HG03378 (cell line): ENCODE results near the gene ACER3.
"Not testable (repeated sequence)": the region's sequence is repeated elsewhere in the genome, so short reads cannot be mapped to it uniquely, and the experiment has no call there.

ENCODE experiments used
- ATAC-seq: cut with Tn5 transposase; IDR thresholded peaks from one replicate; pipeline ENCODE4 v1.9.1; 2021; ENCODE audit warnings: mild to moderate bottlenecking, moderate library complexity; ENCODE audit not compliant: unreplicated experiment

The ACER3 gene

DNA sequence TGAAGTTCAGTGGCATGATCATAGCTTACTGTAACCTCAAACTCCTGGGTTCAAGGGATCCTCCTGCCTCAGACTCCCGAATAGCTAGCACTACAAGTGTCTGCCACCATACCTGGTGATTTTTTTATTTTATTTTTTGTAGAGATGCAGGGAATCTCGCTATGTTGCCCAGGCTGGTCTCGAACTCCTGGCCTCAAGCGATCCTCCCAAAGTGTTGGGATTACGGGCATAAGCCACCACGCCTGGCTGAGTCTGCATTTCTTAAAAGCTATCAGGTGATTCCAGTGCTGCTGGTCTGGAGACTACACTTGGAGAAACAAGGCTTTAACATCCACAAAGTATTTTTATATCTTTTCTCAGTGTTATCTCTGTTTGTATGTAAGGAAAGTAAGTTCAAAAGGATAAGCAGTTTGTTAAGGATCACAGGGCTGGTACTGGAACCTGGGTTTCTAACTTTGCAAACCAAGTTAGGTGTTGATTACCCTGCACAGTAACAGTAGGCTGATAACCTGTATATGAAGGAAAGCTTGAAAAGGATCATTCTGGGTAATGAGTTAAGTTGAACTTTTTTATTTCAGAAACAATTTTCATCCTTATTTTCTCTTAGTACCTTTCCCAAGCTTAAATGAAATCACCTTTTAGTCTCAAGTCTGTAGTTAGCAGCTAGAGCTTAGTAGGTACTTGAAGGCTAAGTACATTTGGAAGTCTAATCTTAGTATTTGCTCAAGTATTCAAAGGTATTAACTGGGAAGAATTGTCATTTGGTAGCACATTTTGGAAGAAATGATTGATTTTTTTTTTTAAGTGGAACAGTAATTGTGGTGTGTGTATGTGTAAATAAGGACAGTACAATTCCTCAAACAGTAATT is 12.5 kb downstream of the ACER3 start:
- ATAC-seq: no peak

DNA sequence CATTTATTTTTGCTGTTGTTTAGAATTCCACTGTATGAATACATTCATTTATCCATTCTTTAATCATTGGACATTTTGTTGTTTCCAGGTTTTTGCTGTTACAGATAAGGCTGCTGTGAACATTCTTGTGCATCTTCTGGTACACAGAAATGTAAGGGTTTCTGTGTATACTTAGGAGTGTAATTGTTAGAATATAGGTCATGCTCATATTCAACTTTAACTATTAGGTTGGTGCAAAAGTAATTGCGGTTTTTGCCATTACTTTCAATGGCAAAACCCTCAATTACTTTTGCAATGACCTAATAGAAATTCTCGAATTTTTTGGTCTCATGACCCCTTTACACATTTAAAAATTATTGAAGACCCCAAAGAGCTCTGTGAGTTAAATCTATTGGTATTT is 17.3 kb downstream of the ACER3 start:
- ATAC-seq: no peak

DNA sequence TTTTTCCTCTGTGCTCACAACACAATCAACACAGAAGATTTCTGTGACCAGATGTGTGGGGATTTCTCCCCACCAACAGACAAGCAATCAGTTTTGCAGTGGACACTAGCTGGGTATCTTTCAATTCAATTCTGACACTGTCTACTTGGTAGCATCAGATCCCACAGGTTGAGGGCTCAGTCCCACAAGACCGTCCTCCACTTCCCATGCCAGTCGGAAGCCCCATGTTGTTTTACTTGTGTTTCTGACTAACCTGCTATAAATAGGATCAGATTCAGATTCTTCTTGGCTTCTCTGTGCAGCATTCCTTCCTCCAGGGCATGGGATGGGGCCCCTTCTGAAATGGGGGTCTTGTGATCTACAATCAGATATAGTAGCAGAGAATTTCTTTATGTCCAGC is 19.6 kb downstream of the ACER3 start:
- ATAC-seq: no peak

DNA sequence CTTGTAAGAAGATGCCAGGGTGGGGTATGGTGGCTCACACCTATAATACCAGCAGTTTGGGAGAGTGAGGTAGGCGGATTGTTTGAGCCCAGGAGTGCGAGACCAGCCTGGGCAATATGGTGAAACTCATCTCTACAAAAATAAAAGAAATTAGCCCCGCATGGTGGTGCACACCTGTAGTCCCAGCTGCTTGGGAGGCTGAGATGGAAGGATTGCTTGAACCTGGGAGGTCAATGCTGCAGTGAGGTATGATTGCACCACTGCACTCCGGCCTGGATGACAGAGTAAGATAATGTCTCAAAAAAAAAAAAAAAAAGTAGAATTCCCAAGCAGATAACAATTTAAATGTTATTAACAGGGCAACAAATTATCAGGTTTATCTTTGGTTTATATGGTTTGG is 20.2 kb downstream of the ACER3 start:
- no peak for ATAC-seq

DNA sequence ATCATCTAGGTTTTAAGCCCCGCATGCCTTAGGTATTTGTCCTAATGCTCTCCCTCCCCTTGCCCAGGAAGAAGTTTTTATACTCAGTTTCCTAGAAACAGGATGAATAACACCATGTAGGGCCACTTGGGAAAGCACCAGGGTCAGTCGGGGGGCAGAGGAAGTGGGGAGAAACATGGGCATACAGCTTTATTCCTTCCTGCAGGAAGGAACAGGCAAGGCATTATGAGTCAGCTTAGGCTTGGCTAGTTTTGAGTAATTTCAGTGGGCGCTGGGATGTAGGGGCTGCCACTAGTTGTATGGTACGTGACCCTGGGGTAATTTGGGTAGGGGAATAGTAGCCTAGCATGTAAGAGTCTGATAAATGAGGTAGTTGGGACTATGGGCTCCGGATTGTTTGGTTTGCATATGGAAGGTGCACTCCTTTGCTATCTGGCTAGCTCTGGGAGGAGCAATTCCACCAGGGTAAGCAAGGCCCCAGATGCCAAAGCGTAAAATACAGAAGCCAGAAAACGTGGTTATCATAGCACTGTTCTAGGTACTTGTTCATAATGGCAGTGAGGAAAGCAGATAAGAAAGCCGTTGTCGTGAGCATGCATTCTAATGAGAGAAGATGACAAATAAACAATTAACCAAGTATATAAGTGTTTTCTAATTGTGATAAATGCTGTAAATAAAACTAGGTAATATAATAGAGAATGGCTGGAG is 24.8 kb downstream of the ACER3 start:
- ATAC-seq: no peak

DNA sequence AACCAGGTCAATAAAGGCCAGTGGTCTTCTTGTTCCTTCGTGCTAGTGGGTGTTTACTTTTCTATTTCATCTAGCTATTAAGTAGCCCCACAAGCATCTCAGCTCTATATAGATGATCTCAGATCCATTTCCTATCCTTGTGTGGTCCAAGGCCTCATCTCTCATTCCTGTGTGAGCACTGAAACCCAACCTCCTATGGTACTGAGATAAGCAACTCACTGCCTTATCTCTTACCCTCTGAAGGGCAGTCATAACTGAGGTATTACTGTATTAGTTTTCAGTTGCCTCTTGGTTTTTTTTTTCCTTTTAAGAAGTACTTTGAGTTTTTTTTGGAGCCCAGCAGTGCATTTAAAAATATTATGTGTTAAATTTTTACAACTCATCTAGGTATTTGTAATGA is 28.3 kb downstream of the ACER3 start:
- ATAC-seq: no peak

DNA sequence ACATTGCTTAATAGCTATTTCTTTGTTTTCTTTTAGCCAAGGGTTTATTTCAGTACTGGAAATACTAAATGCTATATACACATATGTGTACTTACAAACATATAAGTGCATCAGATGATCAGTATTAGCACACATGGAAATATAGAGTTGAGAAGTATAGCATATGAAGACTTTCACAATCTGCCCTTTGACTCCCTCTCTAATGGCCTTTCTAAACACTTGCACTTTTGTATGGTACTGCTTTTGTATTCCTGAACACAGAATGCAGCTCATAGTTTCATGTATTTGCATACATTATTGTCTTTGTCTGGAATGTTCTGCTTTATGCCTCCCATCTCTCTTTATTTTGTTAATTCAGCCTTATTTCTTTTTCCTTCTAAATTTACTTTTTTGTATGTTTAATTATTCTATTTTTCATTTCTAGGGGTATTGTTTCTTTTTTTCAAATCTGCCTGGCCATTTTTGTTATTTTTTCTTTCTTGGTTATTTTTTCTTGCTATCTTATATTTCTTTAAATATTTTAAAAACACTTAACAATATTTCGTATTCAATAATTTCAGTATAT is 28.8 kb downstream of the ACER3 start:
- ATAC-seq: no peak

DNA sequence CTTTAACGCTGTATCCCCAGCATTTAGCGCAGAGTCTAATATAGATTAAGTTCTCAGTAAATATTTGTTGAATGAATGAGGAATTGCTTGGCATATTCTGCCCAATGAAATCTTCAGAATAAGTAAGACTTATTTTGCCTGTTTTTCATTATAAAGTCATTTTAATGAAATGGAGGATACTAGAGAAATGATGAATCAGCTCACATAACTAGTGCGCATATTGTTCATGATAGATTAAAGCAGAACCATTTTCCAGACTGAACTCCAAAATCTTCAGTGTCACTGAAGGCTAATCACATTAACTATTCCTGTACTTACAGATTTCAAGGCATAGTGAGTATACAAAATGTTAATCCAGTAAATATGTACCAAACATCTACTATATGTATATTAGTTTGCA is 29.6 kb downstream of the ACER3 start:
- no peak for ATAC-seq

DNA sequence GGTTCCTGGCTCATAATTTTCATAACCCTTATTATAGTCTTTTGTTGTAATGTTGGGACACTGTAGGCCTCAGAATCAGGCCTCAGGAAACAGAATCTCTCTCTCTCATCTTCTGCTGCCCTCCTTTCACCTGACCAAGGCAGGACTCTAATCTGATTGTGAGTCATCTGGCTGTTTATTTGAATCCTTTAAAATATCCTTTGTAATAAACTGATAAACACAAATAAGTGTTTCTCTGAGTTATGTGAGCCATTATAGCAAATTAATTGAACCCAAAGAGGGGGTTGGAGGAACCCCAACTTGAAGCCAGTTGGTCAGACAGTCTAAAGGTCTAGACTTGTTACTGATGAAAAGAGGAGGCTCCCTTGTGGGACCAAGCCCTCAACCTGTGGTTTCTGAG is 30.6 kb downstream of the ACER3 start:
- no peak for ATAC-seq

DNA sequence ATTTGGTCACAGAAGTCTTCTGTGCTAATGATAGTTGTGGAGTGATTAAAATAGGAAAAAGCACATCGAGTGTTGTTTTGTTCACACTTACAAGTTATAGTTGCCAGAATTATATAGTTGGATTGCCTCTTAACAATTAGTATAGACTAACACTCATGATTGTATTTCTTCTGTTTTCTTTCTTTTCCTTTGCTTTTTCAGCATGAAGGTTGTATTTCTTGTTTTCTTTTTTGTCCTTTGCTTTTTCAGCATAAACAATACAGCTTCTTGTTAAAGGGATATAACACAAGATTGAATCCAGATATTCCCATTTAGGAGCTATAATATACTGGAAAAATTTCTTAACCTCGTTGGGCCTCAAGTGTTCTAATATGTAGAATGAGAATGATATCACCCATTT is 31.1 kb downstream of the ACER3 start:
- no peak for ATAC-seq

DNA sequence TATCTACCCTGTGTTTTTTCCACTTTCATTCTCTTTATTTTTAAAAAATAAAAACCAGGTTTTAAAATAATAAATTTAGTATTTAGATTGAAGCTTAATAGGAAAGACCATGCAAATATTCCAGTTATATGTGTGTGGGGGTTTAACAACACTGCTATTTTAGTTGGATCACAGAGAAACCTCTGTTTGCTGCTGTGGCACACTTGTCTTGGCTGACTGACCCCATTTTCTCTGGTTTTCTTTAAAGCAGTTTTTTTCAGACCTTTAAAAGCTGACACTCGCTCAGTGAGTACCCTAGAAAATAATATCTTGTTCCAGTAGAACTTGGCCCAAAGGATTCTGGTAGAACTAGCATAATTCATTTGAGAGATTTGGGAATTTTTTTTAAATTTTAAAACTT is 31.6 kb downstream of the ACER3 start:
- no peak for ATAC-seq

DNA sequence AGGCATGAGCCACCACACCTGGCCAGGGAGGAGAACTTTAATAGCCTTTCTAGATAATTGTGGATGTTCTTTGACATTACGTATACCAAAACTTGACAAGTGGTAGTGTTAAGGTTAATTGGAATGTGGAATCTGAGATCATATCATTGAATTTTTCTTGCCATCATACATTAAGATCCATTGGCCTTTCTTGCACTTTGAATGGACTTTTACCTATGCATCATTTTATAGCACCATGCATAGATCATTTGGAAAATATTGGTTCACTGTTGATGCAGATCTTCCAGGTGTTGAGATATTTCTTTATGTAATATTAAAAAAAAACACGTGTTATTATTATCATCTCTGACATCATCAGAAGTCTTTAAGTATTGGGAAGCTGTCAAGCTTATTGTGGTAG is 36.5 kb downstream of the ACER3 start:
- no peak for ATAC-seq

DNA sequence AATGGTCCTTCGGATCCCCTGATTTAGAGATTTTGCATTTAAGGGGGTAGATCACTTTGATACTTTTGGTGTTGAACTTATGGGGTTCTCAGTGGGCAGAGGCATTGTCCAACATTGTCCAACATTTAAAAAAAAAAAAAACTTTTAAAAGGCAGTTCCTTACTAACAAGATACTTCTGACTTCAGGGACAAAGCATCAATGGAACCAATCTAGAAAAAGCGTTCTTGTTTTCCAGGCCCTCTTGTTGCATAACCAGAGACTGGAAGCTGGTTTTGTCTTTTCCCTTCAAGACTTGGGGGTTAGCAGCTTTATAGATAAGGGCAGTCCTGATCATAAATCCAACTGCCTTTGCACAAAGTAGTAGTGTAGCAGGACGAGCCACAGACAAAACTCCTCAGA is 40.4 kb downstream of the ACER3 start:
- no peak for ATAC-seq

DNA sequence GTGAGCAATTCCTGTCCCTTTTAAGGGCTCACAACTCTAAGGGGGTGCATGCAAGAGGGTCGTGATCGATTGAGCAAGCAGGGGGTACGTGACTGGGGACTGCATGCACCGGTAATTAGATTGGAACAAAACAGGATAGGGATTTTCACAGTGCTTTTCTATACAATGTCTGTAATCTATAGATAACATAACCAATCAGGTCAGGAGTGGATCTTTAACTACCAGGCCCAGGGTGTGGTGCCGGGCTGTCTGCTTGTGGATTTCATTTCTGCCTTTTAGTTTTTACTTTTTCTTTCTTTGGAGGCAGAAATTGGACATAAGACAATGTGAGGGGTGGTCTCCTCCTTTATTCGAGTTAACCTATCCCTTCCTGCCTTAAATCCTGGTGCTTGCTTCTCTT is 40.9 kb downstream of the ACER3 start:
- ATAC-seq: not testable (repeated sequence)

DNA sequence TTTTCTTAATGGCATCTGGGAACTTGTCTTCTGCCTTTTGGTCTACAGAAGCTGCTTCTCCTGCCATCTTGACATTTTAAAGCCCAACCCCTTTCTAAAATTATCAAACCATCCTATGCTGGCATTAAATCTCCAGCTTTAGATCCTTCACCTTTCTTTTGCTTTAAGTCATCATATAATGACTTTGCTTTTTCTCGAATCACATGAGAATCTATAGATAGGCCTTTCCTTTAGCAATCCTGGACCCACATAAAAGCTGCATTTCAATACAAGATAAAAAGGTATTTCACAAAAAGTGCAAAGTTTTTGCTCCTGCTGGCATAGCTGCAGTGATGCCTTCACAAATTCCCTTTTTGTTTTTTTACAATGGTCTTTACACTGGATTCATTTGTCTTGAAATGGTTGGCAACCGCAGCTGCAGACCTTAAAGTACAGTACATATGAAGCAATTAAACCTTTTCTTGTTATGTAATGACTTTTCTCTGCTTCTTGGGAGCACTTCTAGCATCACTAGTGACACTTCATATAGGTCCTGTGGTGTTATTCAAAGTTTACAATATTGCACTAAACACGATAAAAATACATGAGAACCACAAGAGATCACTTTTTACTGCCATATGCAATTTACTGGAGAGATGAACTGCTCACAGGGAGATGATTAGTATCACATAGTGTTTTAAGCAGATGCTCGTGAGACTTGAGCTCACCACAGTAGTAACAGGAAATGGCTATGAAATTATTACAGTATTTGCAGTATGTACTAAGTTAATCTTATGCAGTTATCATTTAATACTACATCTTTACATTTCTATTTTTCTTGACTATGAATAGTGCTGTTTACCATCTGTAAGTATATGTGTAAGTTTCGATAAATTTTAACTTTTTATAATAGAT is 41.6 kb downstream of the ACER3 start:
- no peak for ATAC-seq

DNA sequence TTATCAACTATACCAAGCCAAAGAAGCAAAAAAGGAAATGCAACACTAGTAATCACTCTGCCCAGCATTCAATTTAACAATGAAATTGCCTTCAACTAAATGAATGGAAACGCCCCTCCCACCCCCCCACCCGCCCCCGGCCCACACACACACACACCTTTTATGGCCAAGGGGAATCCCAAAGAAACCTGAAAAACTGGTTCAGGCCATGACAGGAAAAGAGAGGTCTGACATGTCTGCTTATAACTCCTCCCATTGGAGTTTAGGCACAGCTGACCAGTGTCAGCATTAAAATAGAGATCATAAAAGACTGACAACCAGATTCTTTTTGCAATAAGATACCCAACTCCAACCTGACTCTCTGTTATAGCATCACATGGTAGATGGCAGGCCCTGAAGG is 42.6 kb downstream of the ACER3 start:
- ATAC-seq: no peak

DNA sequence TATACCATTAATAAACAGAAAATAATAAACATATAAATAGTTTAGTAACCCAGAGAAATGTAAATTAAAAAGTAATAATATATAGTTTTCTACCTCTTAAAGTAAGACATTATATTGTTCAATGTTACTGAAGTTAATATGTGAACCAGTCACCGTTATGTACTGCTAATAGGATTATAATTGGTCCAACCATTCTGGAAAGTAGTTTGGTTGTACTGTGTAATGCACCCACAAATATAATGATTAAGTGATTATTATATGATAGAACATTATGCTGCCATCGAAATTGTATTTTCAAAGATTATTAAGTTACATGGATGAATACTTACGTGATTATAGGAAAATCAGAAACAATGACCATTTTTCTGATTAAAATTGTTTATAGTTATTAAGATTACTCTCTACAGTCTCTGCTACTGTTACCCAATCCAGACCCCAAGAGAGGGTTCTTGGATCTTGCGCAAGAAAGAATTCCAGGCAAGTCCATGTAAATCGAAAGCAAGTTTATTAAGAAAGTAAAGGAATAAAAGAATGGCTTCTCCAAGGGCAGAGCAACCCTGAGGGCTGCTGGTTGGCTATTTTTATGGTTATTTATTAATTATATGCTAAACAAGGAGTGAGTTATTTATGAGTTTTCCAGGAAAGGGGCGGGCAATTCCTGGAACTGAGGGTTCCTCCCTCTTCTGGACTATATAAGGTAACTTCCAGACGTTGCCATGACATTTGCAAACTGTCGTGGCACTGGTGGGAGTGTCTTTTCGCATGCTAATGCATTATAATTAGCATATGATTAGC is 50.1 kb downstream of the ACER3 start:
- ATAC-seq: no peak

DNA sequence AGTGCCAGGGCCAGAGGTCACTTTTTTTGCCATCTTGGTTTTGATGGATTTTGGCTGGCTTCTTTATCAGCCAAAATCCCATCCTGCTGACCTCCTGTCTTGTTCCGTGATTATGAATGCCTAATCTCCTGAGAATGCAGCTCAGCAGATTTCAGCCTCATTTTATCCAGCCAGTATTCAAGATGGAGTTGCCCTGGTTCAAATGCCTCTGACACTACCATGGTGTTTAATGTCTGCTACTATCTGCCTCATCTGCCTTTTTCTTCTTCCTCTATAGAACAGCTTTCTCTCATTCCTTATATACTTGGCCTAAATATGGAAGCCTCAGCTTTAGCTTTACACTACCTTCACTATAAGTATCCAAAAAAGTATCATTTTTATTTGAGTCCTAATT is 50.7 kb downstream of the ACER3 start:
- ATAC-seq: no peak

DNA sequence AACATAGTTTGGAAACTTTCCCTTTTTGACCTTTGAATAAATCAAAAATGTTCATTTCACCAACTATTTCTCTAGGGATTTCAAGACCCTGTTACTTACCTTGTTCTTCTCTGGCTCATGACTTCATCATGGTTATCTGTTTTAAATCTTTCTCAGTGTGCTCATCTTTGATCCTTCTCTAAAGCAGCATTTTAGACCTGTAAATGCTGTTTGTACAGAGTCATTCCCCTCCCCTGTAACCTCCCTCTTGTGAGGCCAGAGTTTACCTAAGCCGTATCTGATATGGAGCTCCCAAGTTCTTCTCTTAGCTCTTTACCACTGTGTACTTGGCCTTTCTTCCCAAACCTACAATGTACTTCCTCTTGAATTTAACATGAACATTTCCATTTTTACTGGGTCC is 56.0 kb downstream of the ACER3 start:
- ATAC-seq: no peak

DNA sequence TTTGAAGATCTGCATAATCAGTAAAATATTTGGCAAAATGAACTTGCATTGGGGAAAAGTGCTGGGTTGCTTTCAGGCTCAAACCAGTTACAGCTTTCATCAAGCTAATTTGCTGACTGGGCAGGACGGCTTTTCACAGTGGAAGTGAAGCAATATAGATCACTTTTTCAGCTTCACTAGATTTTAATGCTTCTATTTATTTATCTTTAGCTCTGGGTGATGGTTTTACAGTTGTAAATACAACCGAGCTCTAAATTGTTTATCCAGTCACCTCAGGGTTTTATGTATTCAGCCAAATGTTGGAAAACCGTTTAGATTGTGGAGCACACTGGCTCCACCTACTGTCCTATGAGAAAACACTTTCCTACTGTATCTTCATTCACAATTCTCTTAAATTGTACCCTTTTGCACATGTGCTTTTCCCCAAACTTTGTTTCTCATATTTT is 58.2 kb downstream of the ACER3 start:
- ATAC-seq: no peak
